HepG2 (cell line): ENCODE data around the gene MMP25. TPM values are rescaled to one million over a fixed set of nuclear protein-coding genes. Genes with fewer than 3 reads are reported as not detected.

Source experiments
- ATF1 ChIP-seq: IDR thresholded peaks from 2 replicates; pipeline ENCODE4 v1.6.1; 2016; ENCODE audit warnings: mild to moderate bottlenecking, control low read depth
- CBX2 ChIP-seq, 2 experiments: fragments of 200-600 bp in 1 of 2; sonication (generic); formaldehyde crosslinking in 1 of 2; IDR thresholded peaks; 2 replicates each; pipeline versions ENCODE4 v1.7.0 to v1.8.1; 2018 to 2022; ENCODE audit warnings: low read depth in 2 of 2, low read length in 1 of 2, mild to moderate bottlenecking in 1 of 2, missing genetic modification reagents in 1 of 2
- HCFC1 ChIP-seq: fragments of 150-350 bp; IDR thresholded peaks from 2 replicates; pipeline ENCODE4 v1.6.1; 2014; ENCODE audit warnings: low read depth, low read length
- HHEX ChIP-seq: IDR thresholded peaks from 2 replicates; pipeline ENCODE4 v1.6.1; 2016; ENCODE audit warnings: control low read depth
- HNRNPLL ChIP-seq: fragments of 200-400 bp; formaldehyde crosslinking; IDR thresholded peaks from 2 replicates; pipeline ENCODE4 v1.6.1; 2017; ENCODE audit warnings: mild to moderate bottlenecking, low read depth, low read length; ENCODE audit not compliant: poor library complexity, severe bottlenecking
- KLF6 ChIP-seq: IDR thresholded peaks from 2 replicates; pipeline ENCODE4 v1.8.0; 2016; ENCODE audit warnings: missing biosample characterization, missing genetic modification reagents
- MTA1 ChIP-seq: sonication (generic); formaldehyde crosslinking; IDR thresholded peaks from 2 replicates; pipeline ENCODE4 v1.4.0; 2020; ENCODE audit warnings: missing genetic modification reagents, mild to moderate bottlenecking, borderline replicate concordance
- NPAS2 ChIP-seq: sonication (generic); formaldehyde crosslinking; IDR thresholded peaks from 2 replicates; pipeline ENCODE4 v1.8.0; 2022; ENCODE audit warnings: mild to moderate bottlenecking, missing genetic modification reagents, borderline replicate concordance
- NR2F1 ChIP-seq, 2 experiments: fragments of 450-650 bp in 1 of 2; formaldehyde crosslinking in 1 of 2; IDR thresholded peaks; 2 replicates each; pipeline versions ENCODE4 v1.5.0 to v1.6.1; 2016 to 2020; ENCODE audit warnings: mild to moderate bottlenecking in 1 of 2, missing compliant biosample characterization in 1 of 2, missing genetic modification reagents in 1 of 2, moderate library complexity in 1 of 2
- RXRB ChIP-seq: IDR thresholded peaks from 2 replicates; pipeline ENCODE4 v1.6.1; 2016; ENCODE audit warnings: borderline replicate concordance, missing genetic modification reagents, missing compliant biosample characterization
- TAF15 ChIP-seq: fragments of 200-400 bp; formaldehyde crosslinking; IDR thresholded peaks from one replicate; pipeline ENCODE4 v1.6.1; 2018; ENCODE audit warnings: mild to moderate bottlenecking, low read depth, low read length; ENCODE audit not compliant: poor library complexity, severe bottlenecking
- ZKSCAN8 ChIP-seq: IDR thresholded peaks from 2 replicates; pipeline ENCODE4 v1.6.1; 2016; ENCODE audit warnings: borderline replicate concordance, missing genetic modification reagents, missing compliant biosample characterization
- ZNF430 ChIP-seq: sonication (generic); formaldehyde crosslinking; IDR thresholded peaks from 2 replicates; pipeline ENCODE4 v1.9.0; 2021; ENCODE audit warnings: mild to moderate bottlenecking, missing genetic modification reagents
- ZNF672 ChIP-seq: sonication (generic); formaldehyde crosslinking; IDR thresholded peaks from 2 replicates; pipeline ENCODE4 v1.8.1; 2022; ENCODE audit warnings: missing genetic modification reagents
- ZNF709 ChIP-seq: sonication (generic); formaldehyde crosslinking; IDR thresholded peaks from 2 replicates; pipeline ENCODE4 v1.5.0; 2020; ENCODE audit warnings: mild to moderate bottlenecking, missing genetic modification reagents
- ZNF772 ChIP-seq: sonication (generic); formaldehyde crosslinking; IDR thresholded peaks from 2 replicates; pipeline ENCODE4 v1.5.0; 2020; ENCODE audit warnings: mild to moderate bottlenecking, missing genetic modification reagents
- ZNF790 ChIP-seq: sonication (generic); formaldehyde crosslinking; IDR thresholded peaks from 2 replicates; pipeline ENCODE4 v1.8.0; 2022; ENCODE audit warnings: missing genetic modification reagents, mild to moderate bottlenecking, borderline replicate concordance
- polyA plus RNA-seq, 8 experiments: library from polyadenylated mRNA; depleted of rRNA in 3 of 8; stranded (reverse) in 7 of 8; unstranded in 1 of 8; fragments of >200 nt; fragmentation: Illumina TruSeq in 4 of 8; extraction: Trizol in 4 of 8; gene quantifications; 2 replicates each; pipeline versions ENCODE4 v1.2.1 to v1.2.3, GENCODE V29; 2011 to 2016; ENCODE audit warnings: low read depth in 4 of 8, missing spikeins in 1 of 8, mixed read lengths in 1 of 8; ENCODE audit not compliant: insufficient read depth in 1 of 8
- total RNA-seq, 5 experiments: library from RNA; depleted of rRNA; stranded (reverse); fragments of >200 nt; fragmentation: Illumina TruSeq; extraction: Trizol; gene quantifications; 2 replicates each; pipeline ENCODE4 v1.2.3, GENCODE V29; 2016; ENCODE audit warnings: low read depth in 1 of 5
- TF ChIP-seq, protein P1 (sequence below): sonication (generic); formaldehyde crosslinking; IDR thresholded peaks from 2 replicates; pipeline ENCODE4 v1.8.0; 2022; ENCODE audit warnings: missing genetic modification reagents, mild to moderate bottlenecking, moderate library complexity, borderline replicate concordance
- TF ChIP-seq, protein P2 (sequence below): sonication (generic); formaldehyde crosslinking; IDR thresholded peaks from 2 replicates; pipeline ENCODE4 v1.4.0; 2020; ENCODE audit warnings: mild to moderate bottlenecking, missing genetic modification reagents
- TF ChIP-seq, protein P3 (sequence below): sonication (generic); formaldehyde crosslinking; IDR thresholded peaks from 2 replicates; pipeline ENCODE4 v1.5.1; 2020; ENCODE audit warnings: mild to moderate bottlenecking, missing genetic modification reagents, borderline replicate concordance

MMP25 gene
- total and polyA plus RNA-seq, 2 of the 13 experiments (the other 11 are each of a cell fraction or from before 2014, with no cell fraction given) = 0.04 to 0.08 TPM

DNA sequence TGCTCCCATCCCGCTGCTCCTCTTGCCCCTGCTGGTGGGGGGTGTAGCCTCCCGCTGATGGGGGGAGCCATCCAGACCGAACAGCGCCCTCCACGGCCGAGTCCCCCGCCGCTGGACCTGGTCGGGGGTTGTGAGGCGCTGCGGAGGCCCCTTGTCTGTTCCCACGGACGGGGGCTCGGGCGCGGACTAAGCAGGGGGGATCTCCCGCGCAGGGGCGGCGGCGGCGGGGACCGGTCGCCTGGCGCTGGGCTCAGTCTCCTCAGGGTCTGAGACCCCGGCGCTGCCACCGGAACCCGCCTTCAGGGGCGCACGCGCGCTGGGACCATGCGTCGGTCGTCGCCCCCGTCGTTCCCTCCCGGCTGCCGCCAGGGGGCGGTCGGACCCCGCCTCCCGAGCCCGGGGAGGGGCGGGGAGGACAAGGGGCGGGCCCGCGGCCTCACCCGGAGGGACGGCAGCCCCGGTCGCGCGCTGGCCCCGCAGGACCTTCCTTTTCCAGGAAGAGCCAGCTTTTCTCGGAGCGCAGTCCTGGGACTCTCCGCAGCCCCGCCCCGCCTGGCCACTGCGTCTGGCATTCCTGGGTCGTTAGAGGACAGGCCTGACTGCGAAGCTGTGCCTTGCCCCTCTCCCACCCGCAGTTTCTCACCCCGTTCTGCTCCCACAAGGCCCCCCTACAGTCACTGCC, 12.8 kb downstream of the MMP25 start (continued):
- TF ChIP-seq, protein P1, sequence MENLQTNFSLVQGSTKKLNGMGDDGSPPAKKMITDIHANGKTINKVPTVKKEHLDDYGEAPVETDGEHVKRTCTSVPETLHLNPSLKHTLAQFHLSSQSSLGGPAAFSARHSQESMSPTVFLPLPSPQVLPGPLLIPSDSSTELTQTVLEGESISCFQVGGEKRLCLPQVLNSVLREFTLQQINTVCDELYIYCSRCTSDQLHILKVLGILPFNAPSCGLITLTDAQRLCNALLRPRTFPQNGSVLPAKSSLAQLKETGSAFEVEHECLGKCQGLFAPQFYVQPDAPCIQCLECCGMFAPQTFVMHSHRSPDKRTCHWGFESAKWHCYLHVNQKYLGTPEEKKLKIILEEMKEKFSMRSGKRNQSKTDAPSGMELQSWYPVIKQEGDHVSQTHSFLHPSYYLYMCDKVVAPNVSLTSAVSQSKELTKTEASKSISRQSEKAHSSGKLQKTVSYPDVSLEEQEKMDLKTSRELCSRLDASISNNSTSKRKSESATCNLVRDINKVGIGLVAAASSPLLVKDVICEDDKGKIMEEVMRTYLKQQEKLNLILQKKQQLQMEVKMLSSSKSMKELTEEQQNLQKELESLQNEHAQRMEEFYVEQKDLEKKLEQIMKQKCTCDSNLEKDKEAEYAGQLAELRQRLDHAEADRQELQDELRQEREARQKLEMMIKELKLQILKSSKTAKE (CRISPR knock-in tag) = no peak
- TF ChIP-seq ZNF790 (CRISPR knock-in tag) (no peak), NR2F1 (CRISPR knock-in tag; IDR thresholded peaks at IDR 0.05) (no peak; a peak in 1 of 4 replicates), NPAS2 (no peak), RXRB (CRISPR knock-in tag) (peak; percentile 79), ZKSCAN8 (CRISPR knock-in tag) (no peak; the same call in 1 of the 2 replicates), ZNF672 (CRISPR knock-in tag) (no peak), HHEX (no peak), ZNF772 (CRISPR knock-in tag) (peak; percentile 73), HNRNPLL (peak; percentile 29), MTA1 (CRISPR knock-in tag) (peak; percentile 80), ATF1 (CRISPR knock-in tag) (no peak), HCFC1 (no peak), TAF15 (no peak), ZNF430 (no peak), KLF6 (CRISPR knock-in tag) (no peak; the same call in 1 of the 2 replicates), CBX2 (IDR thresholded peaks at IDR 0.05; ENCODE audit: low read depth, low read length) (no peak), CBX2 (CRISPR knock-in tag; IDR thresholded peaks at IDR 0.05; ENCODE audit: low read depth) (no peak), ZNF709 (CRISPR knock-in tag) (no peak; the same call in 1 of the 2 replicates)
- TF ChIP-seq, protein P2, sequence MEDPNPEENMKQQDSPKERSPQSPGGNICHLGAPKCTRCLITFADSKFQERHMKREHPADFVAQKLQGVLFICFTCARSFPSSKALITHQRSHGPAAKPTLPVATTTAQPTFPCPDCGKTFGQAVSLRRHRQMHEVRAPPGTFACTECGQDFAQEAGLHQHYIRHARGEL = no peak; the same call in 1 of the 2 replicates
- TF ChIP-seq, protein P3, sequence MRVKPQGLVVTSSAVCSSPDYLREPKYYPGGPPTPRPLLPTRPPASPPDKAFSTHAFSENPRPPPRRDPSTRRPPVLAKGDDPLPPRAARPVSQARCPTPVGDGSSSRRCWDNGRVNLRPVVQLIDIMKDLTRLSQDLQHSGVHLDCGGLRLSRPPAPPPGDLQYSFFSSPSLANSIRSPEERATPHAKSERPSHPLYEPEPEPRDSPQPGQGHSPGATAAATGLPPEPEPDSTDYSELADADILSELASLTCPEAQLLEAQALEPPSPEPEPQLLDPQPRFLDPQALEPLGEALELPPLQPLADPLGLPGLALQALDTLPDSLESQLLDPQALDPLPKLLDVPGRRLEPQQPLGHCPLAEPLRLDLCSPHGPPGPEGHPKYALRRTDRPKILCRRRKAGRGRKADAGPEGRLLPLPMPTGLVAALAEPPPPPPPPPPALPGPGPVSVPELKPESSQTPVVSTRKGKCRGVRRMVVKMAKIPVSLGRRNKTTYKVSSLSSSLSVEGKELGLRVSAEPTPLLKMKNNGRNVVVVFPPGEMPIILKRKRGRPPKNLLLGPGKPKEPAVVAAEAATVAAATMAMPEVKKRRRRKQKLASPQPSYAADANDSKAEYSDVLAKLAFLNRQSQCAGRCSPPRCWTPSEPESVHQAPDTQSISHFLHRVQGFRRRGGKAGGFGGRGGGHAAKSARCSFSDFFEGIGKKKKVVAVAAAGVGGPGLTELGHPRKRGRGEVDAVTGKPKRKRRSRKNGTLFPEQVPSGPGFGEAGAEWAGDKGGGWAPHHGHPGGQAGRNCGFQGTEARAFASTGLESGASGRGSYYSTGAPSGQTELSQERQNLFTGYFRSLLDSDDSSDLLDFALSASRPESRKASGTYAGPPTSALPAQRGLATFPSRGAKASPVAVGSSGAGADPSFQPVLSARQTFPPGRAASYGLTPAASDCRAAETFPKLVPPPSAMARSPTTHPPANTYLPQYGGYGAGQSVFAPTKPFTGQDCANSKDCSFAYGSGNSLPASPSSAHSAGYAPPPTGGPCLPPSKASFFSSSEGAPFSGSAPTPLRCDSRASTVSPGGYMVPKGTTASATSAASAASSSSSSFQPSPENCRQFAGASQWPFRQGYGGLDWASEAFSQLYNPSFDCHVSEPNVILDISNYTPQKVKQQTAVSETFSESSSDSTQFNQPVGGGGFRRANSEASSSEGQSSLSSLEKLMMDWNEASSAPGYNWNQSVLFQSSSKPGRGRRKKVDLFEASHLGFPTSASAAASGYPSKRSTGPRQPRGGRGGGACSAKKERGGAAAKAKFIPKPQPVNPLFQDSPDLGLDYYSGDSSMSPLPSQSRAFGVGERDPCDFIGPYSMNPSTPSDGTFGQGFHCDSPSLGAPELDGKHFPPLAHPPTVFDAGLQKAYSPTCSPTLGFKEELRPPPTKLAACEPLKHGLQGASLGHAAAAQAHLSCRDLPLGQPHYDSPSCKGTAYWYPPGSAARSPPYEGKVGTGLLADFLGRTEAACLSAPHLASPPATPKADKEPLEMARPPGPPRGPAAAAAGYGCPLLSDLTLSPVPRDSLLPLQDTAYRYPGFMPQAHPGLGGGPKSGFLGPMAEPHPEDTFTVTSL (CRISPR knock-in tag) = no peak
